Heart left ventricle (tissue), 13 donors: Measurements from ENCODE around the gene DR1.

Experiments used
- CTCF ChIP-seq, 12 donors: fragments of 200-600 bp; sonication (generic) in 4 of 12; IDR thresholded peaks; one replicate each; pipeline versions ENCODE4 v1.5.0 to v1.8.0; 2018 to 2022; ENCODE audit warnings: antibody characterized with exemption in 12 of 12, mild to moderate bottlenecking in 5 of 12
- POLR2A ChIP-seq, 2 donors: fragments of 450-650 bp; IDR thresholded peaks; one replicate each; pipeline ENCODE4 v1.6.1; 2017; ENCODE audit warnings: antibody characterized with exemption in 2 of 2, mild to moderate bottlenecking in 2 of 2, moderate library complexity in 2 of 2
- donor health status: ischemic (EF 13 %, LVEDD 7.1; RV severe dilation, severe dysfunction).
- donor health status: DM: no; HTN: yes; CAD: no.
- donor health status: DM: no; HTN: no; CAD: no.
- donor health status: ischemic (EF 25% LVEDD 6.9; RV normal size, moderate dysfunction).
- donor health status: ischemic (EF 25% LVEDD 5.7; RV mildly dilated, moderate dysfunction).
- donor health status: ischemic (EF 35%, LVEDD 5.7; RV mildly dilated, moderate dysfunction).
- donor health status: nonischemic (EF 11% LVEDD 7.7; RV severe dilation, severe dysfunction).
- donor health status: DM: yes; HTN: yes; CAD: no.
- donor health status: PGD.
- donor health status: ischemic (EF 29% LVEDD 5.4; RV normal size, mild dysfunction).
- donor health status: nonischemic (EF 23%, LVEDD 6.1; RV moderate dilation, normal function).

GRCh38 chr1:93415296-93415695 lies 69.6 kb downstream of the DR1 start:
- TF ChIP-seq POLR2A (IDR thresholded peaks at IDR 0.05), result no peak
- no peak for TF ChIP-seq CTCF (IDR thresholded peaks at IDR 0.05)
